Colonic mucosa (tissue), 4 donors: ENCODE results near the gene LSM4. TPM values are rescaled to one million over a fixed set of nuclear protein-coding genes. Genes with fewer than 3 reads are reported as not detected.

Experiments
- DNase-seq: peaks from one replicate; pipeline ENCODE4 v3.0.0-alpha.2; 2020
- H3K27ac ChIP-seq: fragments of 200-600 bp; one replicate; pipeline ENCODE4 v1.8.0; 2021
- H3K27me3 ChIP-seq: fragments of 200-600 bp; one replicate; pipeline ENCODE4 v1.8.0; 2021
- H3K36me3 ChIP-seq: fragments of 200-600 bp; one replicate; pipeline ENCODE4 v1.8.0; 2021
- H3K4me1 ChIP-seq: fragments of 200-600 bp; one replicate; pipeline ENCODE4 v1.8.0; 2021; ENCODE audit warnings: mild to moderate bottlenecking
- H3K4me3 ChIP-seq: fragments of 200-600 bp; one replicate; pipeline ENCODE4 v1.8.0; 2021
- H3K9ac ChIP-seq, 2 donors: one replicate each; pipeline ENCODE4 v1.7.0; 2013; ENCODE audit warnings: control low read depth in 2 of 2, low read depth in 2 of 2, low read length in 2 of 2
- H3K9me3 ChIP-seq: fragments of 200-600 bp; one replicate; pipeline ENCODE4 v1.8.0; 2021
- intact Hi-C: fragments of 100-400 bp; cut with DNase I; formaldehyde crosslinking; loops from one replicate; pipeline ENCODE4 v1.14.1; 2022
- total RNA-seq, 2 donors: library from RNA; stranded (reverse); fragmentation: NEBNext Ultra II Directional in 1 of 2; extraction: Animal tissue kit (Norgen Biotek cat#: 25700) in 1 of 2; gene quantifications; one replicate each; pipeline ENCODE4 v1.2.1, GENCODE V29; 2021
- TF ChIP-seq, protein P1 (sequence below): fragments of 200-600 bp; IDR thresholded peaks from one replicate; pipeline ENCODE4 v1.8.0; 2022; ENCODE audit warnings: antibody characterized with exemption, mild to moderate bottlenecking
- donor health status: healthy.
- donor health status: DM: no; HTN: no; CAD: no.
- donor health status: DM: no; HTN: no; CAD: no.

Gene LSM4
- total RNA-seq, 2 donors from 2014 or later: 128 to 308 TPM

DNA sequence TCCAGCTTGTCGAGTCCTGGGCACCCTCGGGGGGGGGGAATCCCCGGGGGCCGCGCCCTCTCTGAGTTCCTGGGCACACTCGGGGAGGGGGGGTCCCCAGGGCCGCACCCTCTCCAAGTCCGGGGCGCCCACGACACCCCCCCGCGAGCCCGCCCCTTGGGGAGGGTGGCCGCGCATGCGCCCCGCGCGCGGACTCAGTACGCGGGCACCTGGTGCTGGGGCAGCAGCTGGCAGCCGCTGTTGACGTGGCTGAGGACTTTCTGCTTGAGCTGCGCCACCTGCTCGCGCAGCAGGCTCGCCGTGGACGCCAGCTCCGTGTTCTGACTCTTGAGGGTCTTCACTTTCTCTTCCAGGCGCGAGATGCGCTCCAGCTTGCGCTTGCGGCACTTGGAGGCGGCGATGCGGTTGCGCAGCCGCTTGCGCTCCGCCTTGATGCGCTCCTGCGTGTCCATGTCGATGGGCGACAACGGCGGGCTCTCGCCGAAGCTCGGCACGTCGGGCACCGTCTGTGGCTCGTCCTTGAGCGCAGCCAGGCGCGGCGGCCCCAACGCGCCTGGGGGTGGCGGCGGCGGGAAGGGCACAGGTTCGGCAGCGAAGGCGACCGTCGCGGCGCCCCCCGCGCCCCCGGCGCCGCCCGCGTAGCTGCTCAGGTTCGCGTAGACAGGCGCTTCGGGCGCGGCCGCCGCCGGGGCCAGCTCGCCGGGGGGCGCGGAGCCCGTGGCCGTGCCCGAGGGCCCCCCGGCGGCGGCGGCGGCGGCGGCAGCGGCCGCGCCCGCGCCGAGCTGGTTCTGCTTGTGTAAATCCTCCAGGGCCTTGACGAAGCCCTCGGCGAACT, 42.4 kb downstream of the LSM4 start:
- H3K9me3 ChIP-seq: no peaks in the 10 kb centered on the region
- peak; percentile 81 for DNase-seq
- TF ChIP-seq, protein P1, sequence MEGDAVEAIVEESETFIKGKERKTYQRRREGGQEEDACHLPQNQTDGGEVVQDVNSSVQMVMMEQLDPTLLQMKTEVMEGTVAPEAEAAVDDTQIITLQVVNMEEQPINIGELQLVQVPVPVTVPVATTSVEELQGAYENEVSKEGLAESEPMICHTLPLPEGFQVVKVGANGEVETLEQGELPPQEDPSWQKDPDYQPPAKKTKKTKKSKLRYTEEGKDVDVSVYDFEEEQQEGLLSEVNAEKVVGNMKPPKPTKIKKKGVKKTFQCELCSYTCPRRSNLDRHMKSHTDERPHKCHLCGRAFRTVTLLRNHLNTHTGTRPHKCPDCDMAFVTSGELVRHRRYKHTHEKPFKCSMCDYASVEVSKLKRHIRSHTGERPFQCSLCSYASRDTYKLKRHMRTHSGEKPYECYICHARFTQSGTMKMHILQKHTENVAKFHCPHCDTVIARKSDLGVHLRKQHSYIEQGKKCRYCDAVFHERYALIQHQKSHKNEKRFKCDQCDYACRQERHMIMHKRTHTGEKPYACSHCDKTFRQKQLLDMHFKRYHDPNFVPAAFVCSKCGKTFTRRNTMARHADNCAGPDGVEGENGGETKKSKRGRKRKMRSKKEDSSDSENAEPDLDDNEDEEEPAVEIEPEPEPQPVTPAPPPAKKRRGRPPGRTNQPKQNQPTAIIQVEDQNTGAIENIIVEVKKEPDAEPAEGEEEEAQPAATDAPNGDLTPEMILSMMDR: no peak
- no peaks in the 10 kb centered on the region for H3K27me3 ChIP-seq
- intact Hi-C loops: no loop called here
- peak overlapping the region; percentile 97 for H3K27ac ChIP-seq
- H3K36me3 ChIP-seq: peaks cover 3% of the 10 kb centered on the region
- H3K4me3 ChIP-seq: peak overlapping the region; percentile 83
- H3K4me1 ChIP-seq: peaks cover 25% of the 10 kb centered on the region
- peak overlapping the region; percentile 99 to 100 for H3K9ac ChIP-seq

DNA sequence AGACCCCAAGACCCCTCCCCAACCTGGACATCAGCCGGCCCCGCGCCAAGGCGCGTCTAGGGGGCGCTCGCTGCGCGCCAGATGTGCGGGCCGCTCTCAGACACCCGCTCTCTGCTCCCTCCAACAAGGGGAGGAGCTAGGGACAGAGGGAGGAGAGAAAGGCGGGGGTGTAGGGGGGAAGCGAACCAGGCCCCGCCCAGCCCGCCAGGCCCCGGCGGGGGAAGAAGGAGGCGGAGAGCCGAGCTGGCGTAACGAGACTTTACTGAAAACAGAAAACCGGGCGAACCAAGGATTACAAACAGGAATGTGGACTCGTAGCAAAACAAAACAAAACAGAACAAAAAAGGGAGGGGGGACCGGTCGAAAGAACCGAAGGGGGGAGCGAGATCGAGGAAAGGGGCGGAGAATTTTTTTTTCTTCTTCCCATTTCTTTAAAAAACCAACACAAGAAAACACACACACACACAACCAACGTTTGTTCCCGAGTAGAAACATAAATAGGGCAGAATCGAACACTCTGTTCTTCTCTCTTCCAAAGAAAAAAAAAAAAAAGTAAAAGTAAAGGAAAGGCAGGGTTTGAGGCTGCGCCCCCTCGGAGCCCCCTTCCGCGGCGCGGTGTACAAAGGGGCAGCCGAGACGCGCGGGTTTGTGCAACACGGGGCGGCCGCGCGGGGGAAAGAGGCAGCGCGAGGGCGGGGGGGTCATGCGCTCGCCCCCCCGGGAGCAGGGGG, 43.2 kb downstream of the LSM4 start:
- Histone ChIP-seq H3K4me3 (peak overlapping the region; percentile 83), H3K9me3 (no peaks in the 10 kb centered on the region), H3K27me3 (no peaks in the 10 kb centered on the region), H3K36me3 (peaks cover 3% of the 10 kb centered on the region), H3K4me1 (peaks cover 28% of the 10 kb centered on the region), H3K27ac (peak overlapping the region; percentile 97), H3K9ac (peak overlapping the region; percentile 99 to 100)
- TF ChIP-seq, protein P1: peak; percentile 83
- intact Hi-C loops: loop anchor here (2.0 kb wide), 1 partner anchor 47 kb away; no protein-coding TSS in a partner anchor
- DNase-seq: peak; percentile 94

DNA sequence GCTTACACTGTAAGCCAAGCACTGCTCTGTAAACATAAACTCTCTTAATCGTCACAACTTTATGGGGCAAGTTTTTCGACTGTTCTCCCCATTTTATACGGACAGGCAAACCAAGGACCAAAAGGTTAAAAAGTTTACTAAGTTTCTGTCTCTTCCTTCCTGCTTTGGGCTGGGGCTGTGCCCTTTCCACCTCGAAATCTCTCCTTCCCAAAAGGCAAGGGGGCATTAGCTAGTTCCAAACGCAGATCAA, 43.7 kb downstream of the LSM4 start:
- DNase-seq: no peak
- TF ChIP-seq, protein P1: no peak
- no peaks in the 10 kb centered on the region for H3K27me3 ChIP-seq
- H3K36me3 ChIP-seq: peaks cover 3% of the 10 kb centered on the region
- H3K27ac ChIP-seq: peak overlapping the region; percentile 97
- H3K4me3 ChIP-seq: peak overlapping the region; percentile 83
- H3K9ac ChIP-seq: peak overlapping the region; percentile 99 to 100
- intact Hi-C loops: loop anchor here (2.0 kb wide), 1 partner anchor 48 kb away; no protein-coding TSS in a partner anchor
- H3K4me1 ChIP-seq: peaks cover 28% of the 10 kb centered on the region
- H3K9me3 ChIP-seq: no peaks in the 10 kb centered on the region

DNA sequence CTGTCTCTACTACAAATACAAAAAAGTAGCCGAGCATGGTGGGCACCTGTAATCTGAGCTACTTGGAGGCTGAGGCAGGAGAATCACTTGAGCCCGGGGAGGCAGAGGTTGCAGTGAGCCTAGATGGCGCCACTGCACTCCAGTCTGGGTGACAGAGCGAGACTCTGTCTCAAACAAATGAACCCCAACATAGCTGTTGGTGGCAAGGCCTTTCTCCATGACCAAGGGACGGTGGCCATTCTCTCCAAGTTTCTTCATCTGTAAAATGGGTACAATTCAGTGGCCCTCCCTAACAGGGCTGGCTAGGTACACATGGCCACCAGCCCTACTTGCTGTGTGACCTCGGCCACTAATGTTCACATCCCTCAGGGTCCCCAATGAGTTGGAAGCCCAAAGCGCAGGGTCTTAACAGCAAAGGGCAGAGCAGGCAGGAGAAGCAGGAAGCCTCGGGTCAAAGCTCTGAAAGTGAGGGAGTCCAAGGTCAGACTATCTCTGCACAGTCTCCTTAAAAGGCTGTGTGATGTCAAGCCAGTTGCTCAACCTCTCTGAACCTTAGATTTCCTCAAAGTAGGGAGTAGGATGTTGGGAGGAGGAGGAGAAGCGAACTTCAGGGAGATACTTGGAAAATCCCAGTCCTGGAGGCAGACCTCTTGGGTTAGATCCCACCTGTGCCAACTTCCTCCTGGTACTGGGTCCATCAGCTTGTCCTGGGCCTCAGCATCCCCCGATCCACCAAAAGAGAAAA, 44.2 kb downstream of the LSM4 start:
- no peaks in the 10 kb centered on the region for H3K27me3 ChIP-seq
- TF ChIP-seq, protein P1: no peak
- DNase-seq: peak; percentile 43
- no peaks in the 10 kb centered on the region for H3K9me3 ChIP-seq
- intact Hi-C loops: loop anchor here (2.0 kb wide), 1 partner anchor 48 kb away; no protein-coding TSS in a partner anchor
- peak overlapping the region; percentile 83 for H3K4me3 ChIP-seq
- H3K9ac ChIP-seq: peak overlapping the region; percentile 99 to 100
- H3K36me3 ChIP-seq: peaks cover 3% of the 10 kb centered on the region
- H3K27ac ChIP-seq: peak overlapping the region; percentile 97
- H3K4me1 ChIP-seq: peaks cover 28% of the 10 kb centered on the region

DNA sequence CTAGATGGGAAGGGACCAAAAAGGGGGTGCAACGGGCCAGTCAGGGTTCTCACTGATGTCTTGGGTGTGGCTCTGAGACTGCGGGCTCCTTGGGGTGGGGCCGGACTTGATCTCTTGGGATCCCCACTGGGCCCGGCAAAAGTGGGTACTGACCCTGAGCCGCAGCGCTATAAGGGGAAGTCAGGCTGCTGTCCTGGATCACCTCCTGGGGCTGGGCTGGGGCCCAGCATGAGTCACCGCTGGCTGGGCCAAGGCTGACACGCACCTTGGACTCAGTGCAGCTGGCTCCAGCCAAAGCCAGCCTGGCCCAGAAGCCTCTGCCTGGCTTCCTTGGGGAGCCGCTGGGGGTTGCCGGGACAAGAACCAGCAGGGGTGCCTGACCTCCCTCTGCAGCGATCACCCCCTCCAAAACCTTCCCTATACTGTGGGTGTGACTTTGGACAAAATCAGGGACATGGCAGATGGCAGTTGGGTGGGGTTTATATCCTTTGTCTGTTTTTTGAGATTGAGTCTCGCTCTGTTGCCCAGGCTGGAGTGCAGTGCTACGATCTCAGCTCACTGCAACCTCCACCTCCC, 48.0 kb downstream of the LSM4 start:
- Histone ChIP-seq H3K9me3 (no peaks in the 10 kb centered on the region), H3K27ac (peak overlapping the region; percentile 71), H3K36me3 (peaks cover 3% of the 10 kb centered on the region), H3K4me1 (peaks cover 21% of the 10 kb centered on the region), H3K27me3 (no peaks in the 10 kb centered on the region), H3K9ac (peak overlapping the region; percentile 0 to 49), H3K4me3 (no peak overlapping the region)
- DNase-seq: peak; percentile 92
- TF ChIP-seq, protein P1: no peak
- intact Hi-C loops: no loop called here
